WTC11 (cell line): Measurements from ENCODE around the gene STK39. TPM values are rescaled to one million over a fixed set of nuclear protein-coding genes. Genes with fewer than 3 reads are reported as not detected.

Experiments
- ATAC-seq: fragments of 200-7000 bp; cut with Tn5 transposase; 2 replicates; pipeline ENCODE4 v1.10.0; 2021; ENCODE audit warnings: mild to moderate bottlenecking, moderate library complexity
- CTCF ChIA-PET: fragments of 300-600 bp; sonication (Branson Sonifier 250); formaldehyde crosslinking; loops from one replicate; lab custom pipeline; 2021; ENCODE audit warnings: antibody characterized with exemption; lab: Charles Lee
- POLR2A ChIA-PET: fragments of 350-600 bp; sonication (Branson Sonifier 250); formaldehyde crosslinking; loops from one replicate; lab custom pipeline; 2021; ENCODE audit warnings: antibody characterized with exemption; lab: Charles Lee
- DNase-seq: peaks from one replicate; pipeline ENCODE4 v3.0.0; 2021; ENCODE audit warnings: low spot score
- H3K27ac Mint-ChIP-seq: 2 replicates; pipeline ENCODE4 v1.8.0; 2021; ENCODE audit warnings: mixed read lengths
- H3K27me3 Mint-ChIP-seq: 2 replicates; pipeline ENCODE4 v1.8.0; 2021; ENCODE audit warnings: low read depth, mild to moderate bottlenecking, moderate library complexity, mixed read lengths
- H3K36me3 Mint-ChIP-seq: 2 replicates; pipeline ENCODE4 v1.8.0; 2021; ENCODE audit warnings: mixed read lengths
- H3K4me1 Mint-ChIP-seq: 2 replicates; pipeline ENCODE4 v1.8.0; 2022; ENCODE audit warnings: mixed read lengths
- H3K4me3 Mint-ChIP-seq: 2 replicates; pipeline ENCODE4 v1.8.0; 2021; ENCODE audit warnings: mild to moderate bottlenecking, moderate library complexity, mixed read lengths
- H3K9me3 Mint-ChIP-seq: 2 replicates; pipeline ENCODE4 v1.8.0; 2021; ENCODE audit warnings: mixed read lengths
- ATF2 ChIP-seq: sonication (generic); formaldehyde crosslinking; IDR thresholded peaks from 2 replicates; pipeline ENCODE4 v1.8.1; 2022; ENCODE audit warnings: low read depth, missing genetic modification reagents, borderline replicate concordance
- ATF6 ChIP-seq: sonication (generic); formaldehyde crosslinking; IDR thresholded peaks from 2 replicates; pipeline ENCODE4 v1.8.1; 2023; ENCODE audit warnings: mild to moderate bottlenecking, missing genetic modification reagents
- CDX4 ChIP-seq: fragments of 250-450 bp; sonication (Bioruptor Pico); IDR thresholded peaks from 2 replicates; pipeline ENCODE4 v1.9.0; 2021; ENCODE audit warnings: moderate library complexity, mild to moderate bottlenecking, inconsistent platforms, borderline replicate concordance
- CREM ChIP-seq: sonication (generic); formaldehyde crosslinking; IDR thresholded peaks from 2 replicates; pipeline ENCODE4 v1.8.1; 2022; ENCODE audit warnings: mild to moderate bottlenecking, missing genetic modification reagents, moderate library complexity
- E2F4 ChIP-seq: sonication (generic); formaldehyde crosslinking; IDR thresholded peaks from 2 replicates; pipeline ENCODE4 v1.8.1; 2022; ENCODE audit warnings: low read depth, mild to moderate bottlenecking, moderate library complexity, missing genetic modification reagents, borderline replicate concordance
- EMX1 ChIP-seq: fragments of 250-450 bp; sonication (Bioruptor Pico); IDR thresholded peaks from 2 replicates; pipeline ENCODE4 v1.8.0; 2021; ENCODE audit warnings: mild to moderate bottlenecking
- ETV6 ChIP-seq: sonication (generic); formaldehyde crosslinking; IDR thresholded peaks from 2 replicates; pipeline ENCODE4 v1.8.1; 2022; ENCODE audit warnings: mild to moderate bottlenecking, missing genetic modification reagents
- FOXP1 ChIP-seq: sonication (generic); formaldehyde crosslinking; IDR thresholded peaks from 2 replicates; pipeline ENCODE4 v1.8.0; 2022; ENCODE audit warnings: missing genetic modification reagents, mild to moderate bottlenecking, moderate library complexity, borderline replicate concordance
- GRHL2 ChIP-seq: fragments of 250-450 bp; sonication (Bioruptor Pico); IDR thresholded peaks from 2 replicates; pipeline ENCODE4 v1.8.0; 2022; ENCODE audit warnings: mild to moderate bottlenecking, moderate library complexity; ENCODE audit not compliant: insufficient replicate concordance, severe bottlenecking
- GTF2I ChIP-seq: fragments of 250-450 bp; sonication (Bioruptor Pico); conservative IDR thresholded peaks from 2 replicates; pipeline ENCODE4 v1.4.0; 2021; ENCODE audit warnings: mild to moderate bottlenecking
- KAT7 ChIP-seq: sonication (generic); formaldehyde crosslinking; IDR thresholded peaks from 2 replicates; pipeline ENCODE4 v1.8.1; 2023; ENCODE audit warnings: missing genetic modification reagents, mild to moderate bottlenecking, borderline replicate concordance
- MAX ChIP-seq: sonication (generic); formaldehyde crosslinking; IDR thresholded peaks from 2 replicates; pipeline ENCODE4 v1.8.0; 2022; ENCODE audit warnings: mild to moderate bottlenecking, missing genetic modification reagents
- MXD4 ChIP-seq: fragments of 250-450 bp; sonication (Bioruptor Pico); IDR thresholded peaks from 2 replicates; pipeline ENCODE4 v1.8.0; 2021; ENCODE audit warnings: mild to moderate bottlenecking, moderate library complexity, borderline replicate concordance
- NFATC4 ChIP-seq: fragments of 250-450 bp; sonication (Bioruptor Pico); IDR thresholded peaks from 2 replicates; pipeline ENCODE4 v1.9.0; 2021; ENCODE audit warnings: mild to moderate bottlenecking
- NR1H2 ChIP-seq: sonication (generic); formaldehyde crosslinking; IDR thresholded peaks from 2 replicates; pipeline ENCODE4 v1.9.0; 2021; ENCODE audit warnings: mild to moderate bottlenecking, moderate library complexity, missing genetic modification reagents
- NR2C2 ChIP-seq: sonication (generic); formaldehyde crosslinking; IDR thresholded peaks from 2 replicates; pipeline ENCODE4 v1.8.0; 2022; ENCODE audit warnings: mild to moderate bottlenecking, missing genetic modification reagents
- PRRX2 ChIP-seq: fragments of 250-450 bp; sonication (Bioruptor Pico); IDR thresholded peaks from 2 replicates; pipeline ENCODE4 v1.8.0; 2021; ENCODE audit warnings: mild to moderate bottlenecking
- SOX15 ChIP-seq: fragments of 250-450 bp; sonication (Bioruptor Pico); IDR thresholded peaks from 2 replicates; pipeline ENCODE4 v1.9.0; 2021; ENCODE audit warnings: mild to moderate bottlenecking
- TEAD4 ChIP-seq: sonication (generic); formaldehyde crosslinking; IDR thresholded peaks from 2 replicates; pipeline ENCODE4 v1.8.0; 2022; ENCODE audit warnings: mild to moderate bottlenecking, missing genetic modification reagents
- ZBTB43 ChIP-seq: sonication (generic); formaldehyde crosslinking; IDR thresholded peaks from 2 replicates; pipeline ENCODE4 v1.8.1; 2023; ENCODE audit warnings: mild to moderate bottlenecking, missing genetic modification reagents
- ZNF121 ChIP-seq: sonication (generic); formaldehyde crosslinking; IDR thresholded peaks from 2 replicates; pipeline ENCODE4 v1.8.0; 2023; ENCODE audit warnings: missing genetic modification reagents
- ZNF263 ChIP-seq: sonication (generic); formaldehyde crosslinking; IDR thresholded peaks from 2 replicates; pipeline ENCODE4 v1.8.1; 2022; ENCODE audit warnings: low read depth, mild to moderate bottlenecking, moderate library complexity, missing genetic modification reagents
- ZNF317 ChIP-seq: sonication (generic); formaldehyde crosslinking; IDR thresholded peaks from 2 replicates; pipeline ENCODE4 v1.8.1; 2023; ENCODE audit warnings: low read depth, mild to moderate bottlenecking, moderate library complexity, missing genetic modification reagents, borderline replicate concordance
- total RNA-seq: library from RNA; stranded (reverse); gene quantifications from 3 replicates; pipeline ENCODE4 v1.2.3, GENCODE V29; 2021

The STK39 gene
- total RNA-seq, 1 experiment from 2014 or later, result 20.5 TPM

- Mint-ChIP-seq H3K4me1 (peaks cover 16% of the 10 kb centered on the region), H3K4me3 (no peak overlapping the region), H3K27ac (no peak overlapping the region; the same call in 1 of the 2 replicates), H3K9me3 (peaks cover 22% of the 10 kb centered on the region), H3K36me3 (no peaks in the 10 kb centered on the region), H3K27me3 (no peaks in the 10 kb centered on the region)
- ChIA-PET POLR2A (no interaction called here), CTCF (interaction anchor here (2.0 kb wide), 1 partner anchor 173 kb away, joined by 12 read pairs; no protein-coding TSS in a partner anchor)
- ATAC-seq, result no peak
- TF ChIP-seq MAX (CRISPR knock-in tag), result no peak
- TF ChIP-seq MXD4 (CRISPR knock-in tag), result no peak
- TF ChIP-seq ZNF263 (CRISPR knock-in tag), result no peak
- no peak for TF ChIP-seq CREM (CRISPR knock-in tag)
- TF ChIP-seq NFATC4, result no peak
- TF ChIP-seq ATF2 (CRISPR knock-in tag), result no peak
- TF ChIP-seq ZBTB43 (CRISPR knock-in tag), result no peak
- no peak for TF ChIP-seq CDX4
- no peak for TF ChIP-seq TEAD4 (CRISPR knock-in tag)
- DNase-seq, result no peak
Measured at GRCh38 chr2:167945660-167946368, 301.6 kb downstream of the STK39 start.

GRCh38 chr2:167944825-167945659 lies 302.4 kb downstream of the STK39 start:
- H3K27me3 Mint-ChIP-seq, result no peaks in the 10 kb centered on the region
- no peak overlapping the region for H3K4me3 Mint-ChIP-seq
- no peaks in the 10 kb centered on the region for H3K36me3 Mint-ChIP-seq
- CTCF ChIA-PET, result interaction anchor here (2.0 kb wide), 1 partner anchor 174 kb away, joined by 12 read pairs; no protein-coding TSS in a partner anchor
- H3K27ac Mint-ChIP-seq, result no peak overlapping the region
- no peak for ATAC-seq
- H3K9me3 Mint-ChIP-seq, result peaks cover 22% of the 10 kb centered on the region
- DNase-seq, result no peak
- H3K4me1 Mint-ChIP-seq, result peaks cover 16% of the 10 kb centered on the region
- POLR2A ChIA-PET, result no interaction called here
- TF ChIP-seq NR2C2, result no peak
- TF ChIP-seq NR1H2 (CRISPR knock-in tag), result no peak
- no peak for TF ChIP-seq ZNF121 (CRISPR knock-in tag)
- no peak for TF ChIP-seq GTF2I (CRISPR knock-in tag)
- TF ChIP-seq FOXP1 (CRISPR knock-in tag), result no peak
- TF ChIP-seq GRHL2, result no peak
- no peak for TF ChIP-seq ZNF317 (CRISPR knock-in tag)
- TF ChIP-seq E2F4 (CRISPR knock-in tag), result no peak
- TF ChIP-seq ETV6, result no peak
- no peak for TF ChIP-seq ATF6 (CRISPR knock-in tag)
- no peak for TF ChIP-seq SOX15 (CRISPR knock-in tag)
- TF ChIP-seq KAT7 (CRISPR knock-in tag), result no peak
- TF ChIP-seq EMX1 (CRISPR knock-in tag), result no peak
- TF ChIP-seq PRRX2 (CRISPR knock-in tag), result no peak
